Measurements from ENCODE around the gene ZNF555. TPM values are rescaled to one million over a fixed set of nuclear protein-coding genes. Genes with fewer than 3 reads are reported as not detected.
"Not testable (repeated sequence)": the region's sequence is repeated elsewhere in the genome, so short reads cannot be mapped to it uniquely, and the experiment has no call there.

Gene ZNF555
- total and polyA plus RNA-seq, 9 of the 15 experiments (the other 6 are each of a cell fraction or from before 2014, with no cell fraction given): 2.0 to 6.7 (median 5.4) TPM

GRCh38 chr19:2888731-2889224 is 47.5 kb downstream of the ZNF555 start:
- Histone ChIP-seq H3K79me2 (ENCODE audit: control insufficient read depth, insufficient read depth, low read length) (no peaks in the 10 kb centered on the region), H3K9me1 (ENCODE audit: control insufficient read depth, insufficient read depth, low read length) (no peaks in the 10 kb centered on the region), H3K27ac (ENCODE audit: extremely low read depth, low read depth, low read length) (no peak overlapping the region), H3K4me2 (ENCODE audit: insufficient read depth, low read length) (no peak overlapping the region), H3K27me3 (ENCODE audit: control insufficient read depth in 2 of 2, insufficient read depth in 2 of 2, low read length in 2 of 2) (peaks cover 0 to 2% of the 10 kb centered on the region in 2 experiments; a peak in 1 of 5 replicates), H3K4me1 (replicated peaks in 1 of 2; ENCODE audit: control insufficient read depth in 2 of 2, insufficient read depth in 2 of 2, low read length in 2 of 2) (peaks cover 5 to 8% of the 10 kb centered on the region in 2 experiments; a peak in 2 of 5 replicates), H3K36me3 (ENCODE audit: control insufficient read depth, insufficient read depth, low read length) (no peaks in the 10 kb centered on the region), H3K9me3 (replicated peaks; ENCODE audit: control insufficient read depth, insufficient read depth, low read depth, low read length) (peaks cover 3% of the 10 kb centered on the region; the same call in 1 of the 2 replicates), H3K9ac (ENCODE audit: insufficient read depth in 1 of 2, low read depth in 2 of 2, low read length in 2 of 2) (no peak overlapping the region), H2AFZ (ENCODE audit: low read depth, low read length) (no peak overlapping the region), H4K20me1 (replicated peaks; ENCODE audit: control insufficient read depth, insufficient read depth, low read length) (no peaks in the 10 kb centered on the region), H3K4me3 (no peak overlapping the region)
- intact Hi-C loops (cut with micrococcal nuclease) (no loop called here), in situ Hi-C loops (cut with MboI) (no loop called here)
- WGBS (ENCODE audit: insufficient coverage, low coverage, missing lambda C conversion rate): 80% methylated on average over 36 of the region's 37 CpGs
- DNase-seq (ENCODE audit: extremely low read depth in 1 of 4, low spot score in 3 of 4) (no peak), ATAC-seq (no peak), FAIRE-seq (no peak)
- BruUV-seq (replicated peaks): no TSS peak
- ChIA-PET CTCF (ENCODE audit: low intra/inter-chr PET ratio) (no interaction called here), POLR2A (no interaction called here)
- TF ChIP-seq ZBTB33 (CRISPR knock-in tag; IDR thresholded peaks at IDR 0.05): peak; percentile 85
- no peak for TF ChIP-seq KDM4B (IDR thresholded peaks at IDR 0.05; ENCODE audit: borderline replicate concordance in 2 of 2, low read depth in 1 of 2)

- 40% methylated on average over 8 of the region's 8 CpGs for WGBS (ENCODE audit: insufficient coverage, low coverage, missing lambda C conversion rate)
- POLR2A ChIA-PET, ATAC-seq: not testable (repeated sequence)
Measured at GRCh38 chr19:2890531-2890930, 49.3 kb downstream of the ZNF555 start.

More at GRCh38 chr19:2890531-2890930, 49.3 kb downstream of the ZNF555 start:
- H3K27ac ChIP-seq (ENCODE audit: extremely low read depth, low read depth, low read length); H3K9me3 ChIP-seq (replicated peaks; ENCODE audit: control insufficient read depth, insufficient read depth, low read depth, low read length); H3K4me2 ChIP-seq (ENCODE audit: insufficient read depth, low read length); FAIRE-seq; H3K79me2 ChIP-seq (ENCODE audit: control insufficient read depth, insufficient read depth, low read length); intact Hi-C loops (cut with micrococcal nuclease); H3K4me1 ChIP-seq (replicated peaks in 1 of 2; ENCODE audit: control insufficient read depth in 2 of 2, insufficient read depth in 2 of 2, low read length in 2 of 2); H3K4me3 ChIP-seq; in situ Hi-C loops (cut with MboI); CTCF ChIA-PET (ENCODE audit: low intra/inter-chr PET ratio); H3K36me3 ChIP-seq (ENCODE audit: control insufficient read depth, insufficient read depth, low read length); H3K9ac ChIP-seq (ENCODE audit: insufficient read depth in 1 of 2, low read depth in 2 of 2, low read length in 2 of 2); DNase-seq (ENCODE audit: extremely low read depth in 1 of 4, low spot score in 3 of 4); BruUV-seq (replicated peaks); H3K27me3 ChIP-seq (ENCODE audit: control insufficient read depth in 2 of 2, insufficient read depth in 2 of 2, low read length in 2 of 2); H2AFZ ChIP-seq (ENCODE audit: low read depth, low read length); H4K20me1 ChIP-seq (replicated peaks; ENCODE audit: control insufficient read depth, insufficient read depth, low read length); H3K9me1 ChIP-seq (ENCODE audit: control insufficient read depth, insufficient read depth, low read length): not testable (repeated sequence)

All from K562 (cell line).